Erythroblast (primary cell): ENCODE data around the gene MYL4.

Experiments
- GATA1 ChIP-seq: IDR thresholded peaks from 2 replicates; pipeline ENCODE4 v1.6.1; 2011; ENCODE audit warnings: low read depth, mild to moderate bottlenecking, control low read depth, low read length, moderate library complexity
- POLR2A ChIP-seq: IDR thresholded peaks from 2 replicates; pipeline ENCODE4 v1.6.1; 2011; ENCODE audit warnings: mild to moderate bottlenecking, low read length

GRCh38 chr17:47239967-47240651, 31.0 kb downstream of the MYL4 start:
- TF ChIP-seq POLR2A = peak; percentile 15
- TF ChIP-seq GATA1 = no peak
